Measurements from ENCODE around the gene KMT2A.
"Not testable (repeated sequence)": the region's sequence is repeated elsewhere in the genome, so short reads cannot be mapped to it uniquely, and the experiment has no call there.

The KMT2A gene

GRCh38 chr11:118435290-118435892 lies 901 bp upstream of the KMT2A start:
- peak; percentile 59 for DNase-seq

- no peak for DNase-seq
These were observed 431 bp downstream of the KMT2A start for GRCh38 chr11:118436639-118437207.

DNA sequence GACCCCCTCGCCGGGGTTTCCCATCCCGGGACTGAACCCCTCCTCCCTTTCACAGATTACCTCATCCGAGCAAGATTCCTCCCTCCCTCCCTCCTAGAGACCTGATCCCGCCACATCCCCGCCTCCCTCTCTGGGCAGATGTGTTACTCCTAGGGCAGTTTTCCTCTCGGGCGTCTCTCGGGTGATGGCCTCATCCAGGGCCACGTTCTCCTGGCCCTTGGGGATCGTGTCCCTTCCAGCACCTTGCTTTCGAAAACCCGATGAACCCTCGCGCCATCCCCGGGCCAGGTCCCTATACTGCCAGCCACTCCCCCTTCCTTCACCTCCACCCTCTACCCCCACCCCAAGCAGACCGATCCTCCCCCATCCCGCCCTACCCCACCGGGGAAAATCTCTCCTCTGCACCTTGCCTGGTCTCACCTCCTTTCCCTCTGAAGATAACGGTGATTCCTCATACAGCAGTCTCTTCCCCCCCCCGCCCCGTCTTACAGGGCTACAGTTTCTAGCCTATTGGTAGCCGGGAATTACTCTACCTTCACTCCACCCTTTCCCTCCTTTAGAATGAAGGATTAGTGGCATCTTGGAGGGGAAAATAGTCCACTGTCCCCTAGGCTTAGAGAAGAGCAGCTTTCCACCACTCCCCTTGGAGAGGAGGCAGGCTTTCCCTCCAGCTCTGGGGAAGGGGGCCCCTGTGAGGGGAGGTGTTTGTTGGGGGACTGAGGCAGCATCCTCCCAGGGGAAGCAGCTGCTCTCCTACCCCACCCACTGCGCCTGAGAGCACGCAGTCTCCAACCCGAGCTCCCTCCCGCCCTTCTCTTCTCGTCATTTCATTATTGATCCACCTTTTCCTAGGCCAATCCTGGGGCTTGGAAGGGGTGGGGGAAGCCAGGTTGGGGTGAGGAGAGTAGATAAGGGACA lies 1.2 kb downstream of the KMT2A start:
- peak; percentile 63 for DNase-seq

DNA sequence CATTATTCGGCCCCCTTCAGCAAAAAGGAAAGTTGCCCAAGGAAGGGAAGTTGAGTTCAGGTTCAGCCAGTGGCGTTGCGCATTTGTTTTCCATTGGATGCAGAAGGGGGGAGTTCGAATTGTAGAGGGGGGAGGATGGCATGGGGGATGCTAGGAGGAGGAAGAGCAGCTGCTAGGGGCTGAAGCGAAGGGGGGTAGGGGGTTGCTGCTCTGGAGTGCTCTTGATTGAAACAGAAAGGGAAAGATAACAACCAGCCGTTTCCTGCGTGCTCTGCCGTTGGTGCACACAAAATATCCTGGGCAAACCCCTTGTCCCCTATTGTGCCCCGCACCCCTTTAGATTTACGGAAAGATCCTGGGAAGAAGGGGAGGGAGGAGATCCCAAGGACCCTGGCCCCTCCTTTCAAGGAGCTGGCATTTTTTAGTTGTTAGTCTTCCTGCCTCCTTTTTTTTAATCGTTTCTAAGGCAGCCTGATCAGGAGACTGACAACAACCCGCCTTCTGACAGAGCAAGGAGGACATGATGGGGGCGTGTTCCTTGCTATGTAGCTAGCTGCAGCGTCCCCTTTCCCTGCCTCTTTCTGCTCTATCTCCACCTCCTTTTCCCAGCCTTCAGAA lies 2.1 kb downstream of the KMT2A start:
- peak; percentile 64 for DNase-seq

DNA sequence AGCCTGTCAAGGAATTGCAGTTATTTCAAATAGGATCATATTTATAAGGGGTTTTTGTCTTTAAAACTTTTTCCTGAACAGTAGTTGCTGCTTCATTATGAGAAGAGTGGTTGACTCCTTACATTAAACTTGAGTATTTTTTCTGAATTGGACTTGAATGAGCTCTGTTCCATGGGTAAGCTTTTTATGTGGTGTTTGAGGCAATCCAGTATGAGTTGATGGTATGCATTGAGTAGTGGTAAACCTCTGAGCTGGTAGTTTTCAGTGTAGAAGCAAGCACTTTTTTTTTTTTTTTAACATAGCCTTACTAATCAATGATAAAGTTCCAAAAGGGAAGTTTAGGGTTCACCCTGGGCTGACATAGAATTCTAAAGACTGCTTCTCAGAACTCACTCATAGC lies 3.4 kb downstream of the KMT2A start:
- peak; percentile 34 for DNase-seq

- peak; percentile 20 for DNase-seq
These were observed 5.5 kb downstream of the KMT2A start for GRCh38 chr11:118441770-118442275.

DNA sequence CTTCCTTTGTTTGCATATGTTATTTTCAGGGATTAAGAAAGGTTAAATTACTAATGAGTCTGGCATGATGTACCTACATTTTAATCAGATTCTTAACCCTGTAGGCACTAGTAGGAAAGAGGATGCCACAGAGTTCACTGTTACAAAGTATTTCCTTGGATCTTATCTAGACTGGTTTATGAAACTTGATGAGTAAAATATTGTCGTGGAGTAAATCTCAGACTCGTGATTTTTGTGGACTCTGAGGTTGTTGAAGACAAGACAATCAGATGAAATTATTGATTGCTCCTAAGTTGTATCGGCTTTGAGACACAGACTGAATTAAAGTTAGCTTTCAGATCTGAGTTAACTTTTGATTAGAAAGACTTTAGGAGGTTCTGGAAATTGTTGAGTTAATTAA lies 6.0 kb downstream of the KMT2A start:
- no peak for DNase-seq

- DNase-seq, result no peak
These were observed 6.8 kb downstream of the KMT2A start for GRCh38 chr11:118442908-118443589.

DNA sequence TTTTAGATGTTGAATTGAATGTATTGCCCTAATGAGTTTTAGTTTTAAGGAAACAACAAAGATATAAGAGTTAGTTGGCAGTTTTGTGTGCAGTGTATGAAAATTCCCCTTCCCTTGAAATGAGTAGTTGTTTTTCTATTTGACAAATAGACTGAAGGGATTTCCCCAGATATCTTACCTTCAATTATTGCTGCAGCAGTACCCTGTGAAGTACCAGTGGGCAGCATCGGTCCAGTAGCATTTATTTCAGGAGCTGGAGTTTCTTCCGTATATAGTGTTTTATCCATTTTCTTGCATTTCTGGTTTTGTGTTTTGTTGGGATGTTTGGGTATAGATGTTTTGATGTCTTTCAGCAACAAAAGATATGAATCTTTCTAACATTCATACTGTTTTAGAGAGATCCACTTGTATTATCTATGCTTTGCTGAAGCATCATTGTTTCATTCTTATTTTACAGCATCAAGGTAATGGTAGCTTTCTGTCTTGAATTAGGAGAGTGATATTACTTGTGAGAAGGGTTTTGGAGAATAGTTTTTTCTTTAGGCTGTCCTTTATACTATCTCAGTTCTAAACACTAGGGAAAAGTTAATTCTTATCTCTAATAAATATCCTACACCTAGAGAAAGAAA lies 7.4 kb downstream of the KMT2A start:
- DNase-seq, result peak; percentile 36

GRCh38 chr11:118447423-118447822 lies 11.1 kb downstream of the KMT2A start:
- no peak for DNase-seq

DNA sequence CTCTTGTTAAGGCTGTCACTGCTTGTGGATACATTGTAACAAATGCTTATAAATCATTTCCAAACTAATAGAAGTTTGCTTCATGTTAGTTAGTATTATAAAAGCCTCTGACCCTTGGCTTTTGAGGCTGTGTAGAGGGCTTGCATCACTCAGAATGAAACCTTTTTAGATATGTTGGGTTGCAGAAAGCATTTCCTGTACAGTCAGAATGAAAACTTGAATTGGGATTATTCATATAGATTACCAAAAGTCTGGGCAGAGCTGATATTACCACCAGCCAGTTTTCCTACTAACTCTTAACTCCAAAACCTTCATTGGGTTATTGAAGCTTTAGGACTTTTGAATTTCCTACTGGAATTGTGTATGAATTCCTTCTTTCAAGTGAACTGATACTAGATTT lies 12.0 kb downstream of the KMT2A start:
- no peak for DNase-seq

DNA sequence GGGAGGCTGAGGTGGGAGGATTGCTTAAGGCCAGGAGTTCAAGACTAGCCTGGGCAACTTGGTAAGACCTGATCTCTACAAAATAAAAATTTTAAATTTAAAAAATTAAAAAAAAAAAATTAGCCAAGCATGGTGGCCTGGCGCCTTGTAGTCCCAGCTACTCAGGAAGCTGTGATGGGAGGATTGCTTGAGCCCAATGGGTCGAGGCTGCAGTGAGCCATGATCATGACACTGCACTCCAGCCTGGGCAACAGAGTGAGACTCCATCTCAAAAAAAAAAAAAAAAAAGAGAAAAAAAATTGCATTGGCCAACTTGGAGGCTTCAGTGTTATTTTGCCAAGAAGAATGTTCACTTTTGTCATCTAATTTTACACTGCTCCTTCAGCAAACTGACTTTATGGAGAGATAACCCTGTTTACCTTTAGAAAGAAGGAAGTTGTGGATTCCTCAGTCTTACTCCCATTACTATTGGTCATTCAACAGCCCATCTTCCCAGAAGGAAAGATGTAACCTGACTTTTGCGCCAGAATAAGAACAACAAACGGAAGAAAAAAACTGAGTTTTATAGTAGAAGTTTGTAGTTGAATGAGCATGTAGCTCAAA lies 13.1 kb downstream of the KMT2A start:
- DNase-seq, result no peak

DNA sequence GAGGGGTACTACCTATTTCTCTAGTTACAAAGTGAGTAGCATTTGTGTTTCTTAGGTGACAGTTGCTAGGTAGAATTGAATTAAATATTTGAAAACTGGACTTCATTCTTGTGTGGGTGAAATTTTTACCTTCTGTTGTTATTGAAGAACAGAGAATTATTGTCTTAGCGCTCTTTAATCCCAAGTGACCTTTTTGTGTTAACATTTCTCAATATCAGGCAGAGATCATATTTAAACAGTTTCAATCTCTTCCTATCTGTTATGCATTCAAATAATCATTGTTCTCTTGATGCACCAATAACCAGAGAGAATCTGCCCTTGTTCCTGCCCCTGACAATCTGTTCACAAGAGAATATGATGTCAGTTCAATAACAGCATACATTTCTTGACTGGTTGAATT lies 14.2 kb downstream of the KMT2A start:
- DNase-seq, result no peak

DNA sequence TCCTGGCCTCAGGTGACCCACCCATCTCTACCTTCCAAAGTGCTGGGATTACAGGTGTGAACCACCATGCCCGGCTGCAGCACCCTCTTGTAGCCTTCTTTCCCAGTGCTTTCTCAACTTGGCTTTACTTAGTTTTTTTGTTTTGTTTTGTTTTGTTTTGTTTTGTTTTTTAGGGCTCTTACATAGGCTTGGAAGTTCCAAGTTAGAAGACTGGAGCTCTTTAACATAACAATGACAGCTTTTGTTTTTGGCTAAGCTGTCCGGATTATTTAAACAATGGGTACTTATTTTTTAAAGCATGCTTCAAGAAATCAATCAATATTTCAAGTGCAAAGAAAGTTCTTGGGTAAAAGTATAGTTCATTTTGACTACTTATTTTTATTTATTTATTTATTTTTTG lies 25.9 kb downstream of the KMT2A start:
- DNase-seq, result no peak

GRCh38 chr11:118468968-118469367 lies 32.7 kb downstream of the KMT2A start:
- not testable (repeated sequence) for DNase-seq

GRCh38 chr11:118471030-118471429 lies 34.7 kb downstream of the KMT2A start:
- DNase-seq, result no peak

- no peak for DNase-seq
These were observed 37.2 kb downstream of the KMT2A start for GRCh38 chr11:118473537-118473936.

DNA sequence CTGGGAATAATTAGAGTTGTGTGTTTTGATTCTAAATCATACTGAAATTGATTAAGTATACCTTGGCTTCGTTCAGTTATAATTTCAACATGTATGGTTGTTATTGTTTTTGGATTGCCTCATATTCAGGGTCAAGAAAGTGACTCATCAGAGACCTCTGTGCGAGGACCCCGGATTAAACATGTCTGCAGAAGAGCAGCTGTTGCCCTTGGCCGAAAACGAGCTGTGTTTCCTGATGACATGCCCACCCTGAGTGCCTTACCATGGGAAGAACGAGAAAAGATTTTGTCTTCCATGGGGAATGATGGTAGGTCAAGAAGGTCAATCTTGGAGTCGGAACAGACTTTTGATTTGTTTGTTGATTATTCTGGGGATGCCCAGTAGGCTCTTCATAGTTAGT lies 40.4 kb downstream of the KMT2A start:
- no peak for DNase-seq

DNA sequence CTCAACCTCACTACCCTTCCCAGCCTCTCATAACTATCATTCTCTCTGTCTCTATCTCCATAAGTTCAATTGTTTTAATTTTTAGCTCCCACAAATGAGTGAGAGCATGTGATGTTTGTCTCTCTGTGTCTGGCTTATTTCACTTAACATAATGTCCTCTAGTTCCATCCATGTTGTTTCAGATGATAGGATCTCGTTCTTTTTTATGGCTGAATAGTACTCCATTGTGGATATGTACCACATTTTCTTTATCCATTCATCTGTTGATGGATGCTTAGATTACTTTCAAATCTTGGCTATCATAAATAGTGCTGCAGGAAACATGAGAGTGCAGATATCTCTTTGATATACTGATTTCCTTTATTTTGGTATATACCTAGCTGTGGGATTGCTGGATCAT lies 44.9 kb downstream of the KMT2A start:
- DNase-seq, result not testable (repeated sequence)

DNA sequence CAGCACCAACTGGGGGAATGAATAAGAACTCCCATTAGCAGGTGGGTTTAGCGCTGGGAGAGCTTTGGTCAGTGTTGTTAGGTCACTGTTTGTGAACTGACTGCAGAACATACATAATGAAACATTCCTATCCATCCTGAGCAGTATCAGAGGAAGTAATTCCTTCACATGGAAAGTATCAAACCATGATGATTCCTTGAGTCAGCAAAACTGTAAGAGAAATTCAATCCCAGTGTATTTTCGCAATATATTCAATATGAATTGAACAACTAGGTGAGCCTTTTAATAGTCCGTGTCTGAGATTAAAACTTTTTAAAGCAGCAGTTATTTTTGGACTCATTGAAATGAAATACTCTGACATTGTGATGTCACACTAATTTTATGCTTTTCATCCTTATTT lies 48.1 kb downstream of the KMT2A start:
- no peak for DNase-seq

DNA sequence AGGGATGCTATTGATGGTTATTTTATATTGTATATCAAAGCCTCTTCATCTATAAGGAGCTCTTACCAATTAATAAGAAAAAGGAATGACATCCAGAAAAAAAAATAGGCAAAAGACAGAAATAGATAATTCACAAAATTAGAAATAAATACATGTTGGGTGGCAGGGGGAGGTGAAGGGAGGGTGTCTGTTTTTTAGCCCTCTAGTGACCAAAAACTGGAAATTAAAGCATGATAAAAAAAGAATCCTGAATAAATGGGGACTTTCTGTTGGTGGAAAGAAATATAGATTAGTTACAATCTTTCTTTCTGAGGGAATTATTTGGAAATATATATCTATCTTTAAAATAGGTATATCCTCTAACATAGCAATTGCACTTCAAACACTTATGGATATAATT lies 49.0 kb downstream of the KMT2A start:
- DNase-seq, result no peak
